Measurements from ENCODE around the gene CRB3. TPM values are rescaled to one million over a fixed set of nuclear protein-coding genes. Genes with fewer than 3 reads are reported as not detected.

The CRB3 gene
- polyA plus RNA-seq, 4 donors: 54.8 to 120 (median 94.8) TPM

DNA sequence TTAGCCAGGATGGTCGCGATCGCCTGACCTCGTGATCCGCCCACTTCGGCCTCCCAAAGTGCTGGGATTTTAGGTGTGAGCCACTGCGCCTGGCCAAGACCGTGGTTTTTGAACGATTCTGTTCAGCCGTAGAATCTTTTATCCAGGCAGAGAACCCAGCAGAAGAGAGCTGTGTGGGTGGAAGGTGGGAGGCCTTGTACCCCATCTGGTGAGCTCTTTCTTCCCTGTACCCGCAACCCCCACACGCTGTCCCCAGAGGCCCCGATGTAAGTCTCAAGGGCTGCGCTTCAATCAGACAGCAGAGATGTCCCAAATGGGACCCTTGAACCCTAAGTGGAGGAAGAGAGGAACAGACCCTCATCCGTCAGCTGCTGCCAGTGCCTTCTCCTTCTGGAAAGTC lies 8.1 kb upstream of the CRB3 start:
- Histone ChIP-seq H3K36me3 (ENCODE audit: control insufficient read depth in 3 of 3, insufficient read depth in 2 of 3, low read depth in 1 of 3, low read length in 3 of 3) (peaks cover 8 to 34% (median 20%) of the 10 kb centered on the region in 3 donors), H3K27me3 (ENCODE audit: control insufficient read depth in 3 of 3, insufficient read depth in 3 of 3, low read length in 3 of 3) (no peaks in the 10 kb centered on the region), H3K4me1 (ENCODE audit: control insufficient read depth in 3 of 3, insufficient read depth in 2 of 3, low read depth in 1 of 3, low read length in 2 of 3) (peaks cover 0 to 8% (median 0%) of the 10 kb centered on the region in 3 donors), H3K27ac (ENCODE audit: low read depth in 1 of 3, low read length in 2 of 3) (no peak overlapping the region), H3K4me3 (ENCODE audit: low read depth in 1 of 3, low read length in 3 of 3) (no peak overlapping the region), H3K9me3 (ENCODE audit: control insufficient read depth in 2 of 2, insufficient read depth in 1 of 2, low read depth in 1 of 2, low read length in 1 of 2) (peaks cover 2 to 20% of the 10 kb centered on the region in 2 donors)
- DNase-seq (no peak), FAIRE-seq (no peak)
- WGBS, 3 donors: 87 to 91% (median 91%) methylated on average over 15 of the region's 15 CpGs

DNA sequence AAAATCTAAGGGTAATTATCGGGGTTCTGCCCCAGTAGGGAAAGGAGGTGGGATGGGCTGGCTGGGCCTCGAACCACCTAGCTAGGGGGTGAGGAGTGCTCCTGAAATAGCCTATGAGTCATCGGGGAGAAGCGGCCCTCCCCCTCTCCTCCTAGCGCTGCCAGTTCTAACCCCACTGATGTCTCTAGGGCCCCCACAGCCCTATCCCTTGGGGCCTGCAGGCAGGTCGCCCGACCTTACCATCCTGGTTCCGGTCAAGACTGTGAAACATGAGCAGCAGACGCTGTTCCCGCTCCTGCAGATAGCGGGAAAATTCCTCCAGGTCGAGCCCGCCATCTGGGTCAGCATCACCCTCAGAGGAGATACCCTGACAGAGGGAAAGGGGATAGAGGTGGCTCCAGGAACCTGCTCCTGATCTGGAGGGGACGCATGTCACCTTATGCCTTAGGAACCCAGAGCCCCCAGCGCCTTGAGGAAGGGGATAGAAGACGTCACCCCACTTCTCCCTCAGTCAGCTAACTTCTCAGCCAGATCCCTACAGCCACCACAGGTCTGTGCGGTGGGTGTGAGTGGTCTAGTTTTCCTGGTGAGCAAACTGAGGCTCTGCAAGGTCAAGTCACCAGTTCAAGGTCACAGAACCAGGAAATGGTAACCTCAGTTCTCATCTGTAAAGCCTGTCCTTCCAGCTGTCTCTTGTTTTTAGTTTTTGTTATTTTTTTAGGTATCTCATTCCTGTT lies 5.9 kb upstream of the CRB3 start:
- DNase-seq (no peak), FAIRE-seq (no peak)
- H3K27me3 ChIP-seq (ENCODE audit: control insufficient read depth in 3 of 3, insufficient read depth in 3 of 3, low read length in 3 of 3): no peaks in the 10 kb centered on the region
- H3K27ac ChIP-seq (ENCODE audit: low read depth in 1 of 3, low read length in 2 of 3): no peak overlapping the region
- 85 to 92% (median 89%) methylated on average over 16 to 17 of the region's 17 CpGs for WGBS, 3 donors
- peaks cover 0 to 8% (median 0%) of the 10 kb centered on the region in 3 donors for H3K4me1 ChIP-seq (ENCODE audit: control insufficient read depth in 3 of 3, insufficient read depth in 2 of 3, low read depth in 1 of 3, low read length in 2 of 3)
- H3K36me3 ChIP-seq (ENCODE audit: control insufficient read depth in 3 of 3, insufficient read depth in 2 of 3, low read depth in 1 of 3, low read length in 3 of 3): peaks cover 8 to 28% (median 15%) of the 10 kb centered on the region in 3 donors
- peak overlapping the region in 1 of 3 donors; percentile 92 for H3K4me3 ChIP-seq (ENCODE audit: low read depth in 1 of 3, low read length in 3 of 3)
- peaks cover 2 to 18% of the 10 kb centered on the region in 2 donors for H3K9me3 ChIP-seq (ENCODE audit: control insufficient read depth in 2 of 2, insufficient read depth in 1 of 2, low read depth in 1 of 2, low read length in 1 of 2)

DNA sequence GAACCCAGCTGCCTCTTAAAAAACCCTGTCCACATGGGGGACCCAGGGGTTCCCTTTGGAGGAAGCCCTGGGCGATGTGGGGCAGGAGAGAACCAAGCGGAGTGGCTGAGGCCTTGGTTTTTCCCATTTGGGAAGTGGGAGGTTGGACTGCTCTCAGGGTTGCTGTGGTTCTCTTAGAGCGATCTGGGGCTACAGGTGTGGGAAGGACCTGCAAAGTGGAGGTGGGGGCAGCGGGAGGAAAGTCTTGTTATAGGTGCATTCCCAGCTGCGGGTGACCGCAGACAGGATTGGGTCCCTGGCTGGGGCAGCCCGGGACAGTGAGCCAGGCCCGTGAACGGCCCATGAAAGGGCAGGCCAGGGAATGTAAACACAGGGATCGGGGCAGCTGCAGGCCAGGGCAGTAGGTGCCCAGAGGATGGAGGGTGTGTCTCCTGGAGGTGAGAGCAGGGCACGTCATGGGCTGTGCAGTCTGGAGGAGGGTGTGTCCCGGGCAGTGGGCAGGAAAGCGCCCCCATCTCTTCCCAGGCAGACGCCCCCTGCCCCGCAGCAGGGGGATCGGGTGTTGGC lies 5.3 kb upstream of the CRB3 start:
- peak overlapping the region; percentile 56 to 92 (median 83) for H3K4me3 ChIP-seq (ENCODE audit: low read depth in 1 of 3, low read length in 3 of 3)
- H3K4me1 ChIP-seq (ENCODE audit: control insufficient read depth in 3 of 3, insufficient read depth in 2 of 3, low read depth in 1 of 3, low read length in 2 of 3): peaks cover 0 to 8% (median 0%) of the 10 kb centered on the region in 3 donors
- peaks cover 8 to 25% (median 14%) of the 10 kb centered on the region in 3 donors for H3K36me3 ChIP-seq (ENCODE audit: control insufficient read depth in 3 of 3, insufficient read depth in 2 of 3, low read depth in 1 of 3, low read length in 3 of 3)
- peak overlapping the region in 1 of 3 donors; percentile 58 for H3K27ac ChIP-seq (ENCODE audit: low read depth in 1 of 3, low read length in 2 of 3)
- peaks cover 2 to 12% of the 10 kb centered on the region in 2 donors for H3K9me3 ChIP-seq (ENCODE audit: control insufficient read depth in 2 of 2, insufficient read depth in 1 of 2, low read depth in 1 of 2, low read length in 1 of 2)
- peak; percentile 42 to 63 for DNase-seq
- no peak for FAIRE-seq
- 40 to 44% (median 44%) methylated on average over 12 to 16 of the region's 16 CpGs for WGBS, 3 donors
- no peaks in the 10 kb centered on the region for H3K27me3 ChIP-seq (ENCODE audit: control insufficient read depth in 3 of 3, insufficient read depth in 3 of 3, low read length in 3 of 3)

- H3K9me3 ChIP-seq (ENCODE audit: control insufficient read depth in 2 of 2, insufficient read depth in 1 of 2, low read depth in 1 of 2, low read length in 1 of 2): peaks cover 0 to 5% of the 10 kb centered on the region in 2 donors
- FAIRE-seq (no peak), DNase-seq (peak; percentile 78 to 85)
- peak within 1 kb of the TSS; percentile 85 to 95 (median 93) for H3K27ac ChIP-seq (ENCODE audit: low read depth in 1 of 3, low read length in 2 of 3)
- peaks cover 0 to 8% (median 0%) of the 10 kb centered on the region in 3 donors for H3K4me1 ChIP-seq (ENCODE audit: control insufficient read depth in 3 of 3, insufficient read depth in 2 of 3, low read depth in 1 of 3, low read length in 2 of 3)
- peaks cover 0 to 7% (median 0%) of the 10 kb centered on the region in 3 donors for H3K27me3 ChIP-seq (ENCODE audit: control insufficient read depth in 3 of 3, insufficient read depth in 3 of 3, low read length in 3 of 3)
- H3K4me3 ChIP-seq (ENCODE audit: low read depth in 1 of 3, low read length in 3 of 3): peak within 1 kb of the TSS; percentile 57 to 92 (median 83)
- H3K36me3 ChIP-seq (ENCODE audit: control insufficient read depth in 3 of 3, insufficient read depth in 2 of 3, low read depth in 1 of 3, low read length in 3 of 3): peaks cover 6 to 18% (median 7%) of the 10 kb centered on the region in 3 donors
- WGBS, 3 donors: 2 to 5% (median 3%) methylated on average over 25 to 70 of the region's 70 CpGs
Observed at GRCh38 chr19:6459262-6460098, 4.6 kb upstream of the CRB3 start, which contains the start of gene SLC25A23. SLC25A23 (minus strand) TSS chr19:6459792; CDS start chr19:6459628, 164 bp downstream.

GRCh38 chr19:6460099-6460884 lies 3.8 kb upstream of the CRB3 start:
- H3K36me3 ChIP-seq (ENCODE audit: control insufficient read depth in 3 of 3, insufficient read depth in 2 of 3, low read depth in 1 of 3, low read length in 3 of 3): peaks cover 4 to 13% (median 5%) of the 10 kb centered on the region in 3 donors
- DNase-seq (peak; percentile 98 to 99), FAIRE-seq (no peak)
- no peaks in the 10 kb centered on the region for H3K9me3 ChIP-seq (ENCODE audit: control insufficient read depth in 2 of 2, insufficient read depth in 1 of 2, low read depth in 1 of 2, low read length in 1 of 2)
- H3K27ac ChIP-seq (ENCODE audit: low read depth in 1 of 3, low read length in 2 of 3): peak overlapping the region; percentile 85 to 95 (median 93)
- peaks cover 0 to 8% (median 0%) of the 10 kb centered on the region in 3 donors for H3K27me3 ChIP-seq (ENCODE audit: control insufficient read depth in 3 of 3, insufficient read depth in 3 of 3, low read length in 3 of 3)
- peak overlapping the region; percentile 57 to 92 (median 83) for H3K4me3 ChIP-seq (ENCODE audit: low read depth in 1 of 3, low read length in 3 of 3)
- 0 to 1% (median 0%) methylated on average over 55 to 57 of the region's 57 CpGs for WGBS, 3 donors
- H3K4me1 ChIP-seq (ENCODE audit: control insufficient read depth in 3 of 3, insufficient read depth in 2 of 3, low read depth in 1 of 3, low read length in 2 of 3): peaks cover 0 to 8% (median 0%) of the 10 kb centered on the region in 3 donors

DNA sequence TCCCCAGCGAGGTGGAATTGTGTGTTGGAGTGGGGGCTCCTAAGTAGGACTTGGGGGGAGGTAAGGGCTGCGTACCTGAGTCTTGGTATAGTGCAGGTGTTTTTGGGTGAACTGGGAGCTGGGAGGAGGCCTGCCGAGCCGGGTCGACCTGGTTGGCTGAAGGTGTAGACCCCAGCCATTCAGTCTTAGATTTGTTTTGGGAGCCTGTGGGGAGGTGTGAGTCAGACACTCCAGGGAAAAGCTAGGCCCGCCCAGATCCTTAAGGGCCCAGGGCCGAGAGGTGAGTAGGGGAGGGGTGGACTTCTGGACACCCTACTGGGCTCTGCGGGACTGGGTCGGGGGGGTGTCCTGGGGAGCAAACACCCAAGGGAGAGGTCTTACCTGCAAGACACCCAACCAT lies 935 bp downstream of the CRB3 start:
- Histone ChIP-seq H3K9me3 (ENCODE audit: control insufficient read depth in 2 of 2, insufficient read depth in 1 of 2, low read depth in 1 of 2, low read length in 1 of 2) (no peaks in the 10 kb centered on the region), H3K4me3 (ENCODE audit: low read depth in 1 of 3, low read length in 3 of 3) (peak overlapping the region; percentile 61 to 88 (median 69)), H3K36me3 (ENCODE audit: control insufficient read depth in 3 of 3, insufficient read depth in 2 of 3, low read depth in 1 of 3, low read length in 3 of 3) (peaks cover 0 to 38% (median 7%) of the 10 kb centered on the region in 3 donors), H3K27me3 (ENCODE audit: control insufficient read depth in 3 of 3, insufficient read depth in 3 of 3, low read length in 3 of 3) (peaks cover 0 to 8% (median 0%) of the 10 kb centered on the region in 3 donors), H3K27ac (ENCODE audit: low read depth in 1 of 3, low read length in 2 of 3) (peak overlapping the region; percentile 72 to 99 (median 96)), H3K4me1 (ENCODE audit: control insufficient read depth in 3 of 3, insufficient read depth in 2 of 3, low read depth in 1 of 3, low read length in 2 of 3) (peaks cover 0 to 5% (median 0%) of the 10 kb centered on the region in 3 donors)
- FAIRE-seq (no peak), DNase-seq (peak; percentile 16 to 56)
- WGBS, 3 donors: 13 to 37% (median 25%) methylated on average over 9 of the region's 9 CpGs

DNA sequence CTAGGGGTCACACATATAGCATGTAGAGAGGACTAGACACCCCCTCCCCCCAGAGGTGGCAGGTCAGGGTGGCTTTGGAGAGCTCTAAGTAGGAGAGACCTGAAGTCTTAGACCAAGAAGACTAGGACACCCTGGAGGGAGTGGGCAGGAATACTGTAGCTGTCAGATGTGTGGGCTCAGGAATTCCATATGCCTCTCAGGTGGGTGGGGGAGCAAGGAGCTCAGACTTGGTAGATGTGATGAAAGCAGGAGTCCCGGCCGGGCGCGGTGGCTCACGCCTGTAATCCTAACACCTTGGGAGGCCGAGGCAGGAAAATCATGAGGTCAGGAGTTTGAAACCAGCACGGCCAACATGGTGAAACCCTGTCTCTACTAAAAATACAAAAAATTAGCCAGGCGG lies 1.6 kb downstream of the CRB3 start:
- no peak overlapping the region for H3K27ac ChIP-seq (ENCODE audit: low read depth in 1 of 3, low read length in 2 of 3)
- peaks cover 0 to 38% (median 7%) of the 10 kb centered on the region in 3 donors for H3K36me3 ChIP-seq (ENCODE audit: control insufficient read depth in 3 of 3, insufficient read depth in 2 of 3, low read depth in 1 of 3, low read length in 3 of 3)
- WGBS, 3 donors: 86 to 96% (median 91%) methylated on average over 8 of the region's 8 CpGs
- peaks cover 0 to 8% (median 0%) of the 10 kb centered on the region in 3 donors for H3K27me3 ChIP-seq (ENCODE audit: control insufficient read depth in 3 of 3, insufficient read depth in 3 of 3, low read length in 3 of 3)
- no peaks in the 10 kb centered on the region for H3K9me3 ChIP-seq (ENCODE audit: control insufficient read depth in 2 of 2, insufficient read depth in 1 of 2, low read depth in 1 of 2, low read length in 1 of 2)
- DNase-seq (no peak), FAIRE-seq (no peak)
- peak overlapping the region in 2 of 3 donors; percentile 69 to 88 for H3K4me3 ChIP-seq (ENCODE audit: low read depth in 1 of 3, low read length in 3 of 3)
- peaks cover 0 to 5% (median 0%) of the 10 kb centered on the region in 3 donors for H3K4me1 ChIP-seq (ENCODE audit: control insufficient read depth in 3 of 3, insufficient read depth in 2 of 3, low read depth in 1 of 3, low read length in 2 of 3)
